ENCODE measurements around the gene CBX5.

DNA sequence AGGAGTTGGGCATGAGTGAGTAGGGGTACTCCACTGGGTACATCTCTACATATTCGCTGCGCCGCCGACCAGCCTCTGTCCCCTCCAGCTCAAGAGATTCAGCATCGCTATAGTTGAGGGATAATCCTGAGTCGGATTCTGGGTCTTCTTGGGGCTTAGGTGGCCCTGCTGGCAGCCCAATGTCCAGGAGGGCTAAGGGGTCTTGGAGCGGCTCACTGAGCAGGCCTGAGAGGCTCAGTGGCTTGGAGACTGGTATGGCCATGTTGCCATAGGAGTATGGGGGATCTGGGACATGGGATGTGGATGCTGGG is 13.0 kb upstream of the CBX5 start:
- no peak for TF ChIP-seq POLR2AphosphoS5 (IDR thresholded peaks at IDR 0.05; ENCODE audit: low read depth, low read length)
- TF ChIP-seq, protein P1, sequence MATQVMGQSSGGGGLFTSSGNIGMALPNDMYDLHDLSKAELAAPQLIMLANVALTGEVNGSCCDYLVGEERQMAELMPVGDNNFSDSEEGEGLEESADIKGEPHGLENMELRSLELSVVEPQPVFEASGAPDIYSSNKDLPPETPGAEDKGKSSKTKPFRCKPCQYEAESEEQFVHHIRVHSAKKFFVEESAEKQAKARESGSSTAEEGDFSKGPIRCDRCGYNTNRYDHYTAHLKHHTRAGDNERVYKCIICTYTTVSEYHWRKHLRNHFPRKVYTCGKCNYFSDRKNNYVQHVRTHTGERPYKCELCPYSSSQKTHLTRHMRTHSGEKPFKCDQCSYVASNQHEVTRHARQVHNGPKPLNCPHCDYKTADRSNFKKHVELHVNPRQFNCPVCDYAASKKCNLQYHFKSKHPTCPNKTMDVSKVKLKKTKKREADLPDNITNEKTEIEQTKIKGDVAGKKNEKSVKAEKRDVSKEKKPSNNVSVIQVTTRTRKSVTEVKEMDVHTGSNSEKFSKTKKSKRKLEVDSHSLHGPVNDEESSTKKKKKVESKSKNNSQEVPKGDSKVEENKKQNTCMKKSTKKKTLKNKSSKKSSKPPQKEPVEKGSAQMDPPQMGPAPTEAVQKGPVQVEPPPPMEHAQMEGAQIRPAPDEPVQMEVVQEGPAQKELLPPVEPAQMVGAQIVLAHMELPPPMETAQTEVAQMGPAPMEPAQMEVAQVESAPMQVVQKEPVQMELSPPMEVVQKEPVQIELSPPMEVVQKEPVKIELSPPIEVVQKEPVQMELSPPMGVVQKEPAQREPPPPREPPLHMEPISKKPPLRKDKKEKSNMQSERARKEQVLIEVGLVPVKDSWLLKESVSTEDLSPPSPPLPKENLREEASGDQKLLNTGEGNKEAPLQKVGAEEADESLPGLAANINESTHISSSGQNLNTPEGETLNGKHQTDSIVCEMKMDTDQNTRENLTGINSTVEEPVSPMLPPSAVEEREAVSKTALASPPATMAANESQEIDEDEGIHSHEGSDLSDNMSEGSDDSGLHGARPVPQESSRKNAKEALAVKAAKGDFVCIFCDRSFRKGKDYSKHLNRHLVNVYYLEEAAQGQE (IDR thresholded peaks at IDR 0.05; ENCODE audit: insufficient read depth in 1 of 2, low read depth in 2 of 2, low read length in 2 of 2) = no peak
- TF ChIP-seq FOXP2 (optimal IDR thresholded peaks at IDR 0.05; ENCODE audit: borderline replicate concordance, extremely low read depth, extremely low read length, insufficient read depth) = no peak
- no peak for TF ChIP-seq SIN3A (IDR thresholded peaks at IDR 0.05; ENCODE audit: borderline replicate concordance, insufficient read depth, low read length)
